ENCODE results near the gene ARSJ.

The ARSJ gene

DNA sequence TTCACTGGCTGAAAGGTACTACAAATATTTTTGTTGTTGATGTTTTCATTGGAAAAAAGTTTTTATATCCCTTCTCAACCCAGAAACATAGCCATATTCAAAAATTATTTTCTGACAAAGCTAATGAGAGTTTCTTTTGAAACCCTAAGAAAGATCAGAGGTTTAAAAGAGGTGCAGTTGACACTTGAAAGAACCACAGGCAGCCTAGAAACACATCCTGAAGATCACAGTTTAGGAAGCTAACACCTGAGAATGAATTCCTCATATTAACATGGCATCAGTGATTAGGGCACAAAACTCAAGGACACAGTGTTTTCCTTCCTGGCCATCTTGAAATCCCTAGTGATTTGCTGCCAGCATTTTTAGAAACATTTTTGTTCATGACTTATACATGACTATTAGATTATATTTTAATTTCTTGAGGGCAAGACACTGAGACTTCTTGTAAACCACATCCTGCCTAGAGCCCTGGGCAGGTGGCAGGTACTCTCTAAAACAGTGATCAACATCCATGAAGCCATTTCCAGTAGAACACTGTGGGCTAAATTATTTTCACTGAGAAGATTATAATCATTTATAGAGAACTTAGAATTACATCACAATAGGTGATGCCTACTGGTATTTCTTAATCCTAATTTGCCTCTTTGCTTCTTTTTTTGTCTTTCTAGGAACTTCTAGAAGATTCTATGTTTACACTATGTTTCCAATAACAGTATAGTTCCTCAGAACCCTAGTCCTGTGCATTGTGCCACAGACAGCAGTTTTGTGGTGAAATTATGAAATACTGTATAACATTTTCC lies 80.0 kb downstream of the ARSJ start:
- DNase-seq (ENCODE audit: low spot score) = no peak

DNA sequence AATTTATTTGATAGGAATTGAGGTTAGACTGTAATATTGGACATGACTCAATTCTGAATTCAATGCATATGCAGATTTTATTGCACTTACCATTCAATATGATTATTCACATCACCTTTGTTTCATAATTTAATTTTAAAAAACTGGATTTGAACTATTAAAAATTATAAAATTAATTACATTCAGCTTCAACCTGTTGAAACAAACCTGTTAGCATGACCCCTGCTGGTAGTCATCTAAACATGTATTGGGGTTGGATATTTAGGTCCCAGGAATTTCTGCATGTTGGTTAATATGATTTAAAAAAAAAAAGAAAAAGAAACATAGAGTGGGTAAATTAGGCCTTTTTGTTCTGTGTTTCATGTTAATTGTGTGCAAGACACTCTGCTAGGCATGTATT lies 85.9 kb downstream of the ARSJ start:
- no peak for DNase-seq (ENCODE audit: low spot score)

DNA sequence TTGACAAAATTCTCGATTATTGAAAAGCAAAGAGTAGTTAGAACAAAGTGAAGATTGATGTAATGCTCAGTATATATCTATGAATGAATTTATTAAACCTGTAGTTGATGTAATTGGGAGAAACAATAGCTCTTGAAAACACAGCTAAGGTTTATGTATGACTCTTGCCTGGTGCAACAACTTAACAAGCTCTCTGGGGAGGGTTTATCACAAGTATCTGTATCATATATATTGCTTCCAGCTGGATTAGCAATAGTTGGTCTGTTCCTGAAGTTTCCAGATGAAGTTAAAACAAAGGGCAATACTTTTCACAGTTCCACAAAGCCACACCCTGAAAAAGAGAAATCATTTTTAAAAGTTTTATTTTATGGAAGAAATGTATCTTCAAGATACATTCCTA lies 91.4 kb downstream of the ARSJ start:
- DNase-seq (ENCODE audit: low spot score) = no peak

- DNase-seq (ENCODE audit: low spot score) = no peak
Observed at GRCh38 chr4:113885291-113885690, 94.2 kb downstream of the ARSJ start.

DNA sequence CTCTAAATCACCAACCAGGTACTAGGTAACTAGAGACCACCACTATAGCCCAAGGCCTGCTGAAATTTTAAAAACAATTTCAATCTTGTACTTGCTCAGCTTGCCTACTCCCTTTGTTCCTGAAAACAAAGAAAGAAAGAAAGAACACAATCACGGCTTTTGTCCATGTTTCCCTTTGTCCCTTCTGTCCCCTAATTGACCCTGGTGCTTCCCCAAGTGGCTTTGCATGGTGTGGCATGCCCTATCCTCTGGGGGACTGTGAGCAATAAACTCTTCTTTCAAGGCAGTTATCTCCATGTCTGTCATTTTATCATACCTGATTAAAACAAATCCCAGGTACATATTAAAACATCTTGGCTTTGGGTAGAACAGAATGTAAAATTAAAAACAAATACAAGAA lies 94.8 kb downstream of the ARSJ start:
- no peak for DNase-seq (ENCODE audit: low spot score)

GRCh38 chr4:113882668-113883067 lies 96.8 kb downstream of the ARSJ start:
- DNase-seq (ENCODE audit: low spot score) = no peak

GRCh38 chr4:113881256-113881655 lies 98.2 kb downstream of the ARSJ start:
- no peak for DNase-seq (ENCODE audit: low spot score)

DNA sequence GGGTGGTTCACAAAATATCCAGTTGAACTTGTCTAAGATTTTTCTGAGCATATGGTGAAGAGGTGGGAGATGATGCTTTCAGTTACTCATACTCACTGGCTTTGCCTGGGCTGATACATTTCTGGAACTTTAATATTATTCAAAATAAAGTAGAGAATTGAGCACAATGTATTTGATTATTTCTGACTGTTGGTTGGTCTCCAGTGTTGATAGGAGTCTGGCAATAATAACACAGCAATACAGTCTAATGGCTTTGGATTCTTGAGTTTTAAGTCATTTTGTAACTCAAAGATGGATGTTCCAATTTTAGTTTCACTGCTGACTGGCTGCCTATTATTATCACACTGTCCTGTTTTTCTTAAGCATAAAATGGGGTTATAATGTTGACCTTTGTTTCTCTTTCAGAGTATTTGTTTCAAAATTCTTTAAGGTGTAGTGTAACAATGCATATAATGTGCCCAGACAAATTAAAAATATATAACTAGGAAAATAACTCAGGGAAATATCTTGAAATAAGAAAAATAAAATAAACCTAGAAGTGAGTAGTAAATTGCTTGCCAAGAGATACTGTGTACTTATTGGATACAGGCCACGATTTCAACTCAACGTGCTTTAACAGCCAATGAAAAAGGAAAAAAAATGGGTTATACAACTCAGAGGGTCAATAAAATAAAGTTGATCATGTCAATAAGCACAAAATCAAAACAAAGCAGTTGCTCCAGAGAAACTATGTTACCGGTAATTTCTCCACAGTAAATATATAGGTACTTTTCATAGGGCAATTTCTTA lies 99.0 kb downstream of the ARSJ start:
- DNase-seq (ENCODE audit: low spot score) = no peak

GRCh38 chr4:113878668-113879067 lies 100.8 kb downstream of the ARSJ start:
- no peak for DNase-seq (ENCODE audit: low spot score)

DNA sequence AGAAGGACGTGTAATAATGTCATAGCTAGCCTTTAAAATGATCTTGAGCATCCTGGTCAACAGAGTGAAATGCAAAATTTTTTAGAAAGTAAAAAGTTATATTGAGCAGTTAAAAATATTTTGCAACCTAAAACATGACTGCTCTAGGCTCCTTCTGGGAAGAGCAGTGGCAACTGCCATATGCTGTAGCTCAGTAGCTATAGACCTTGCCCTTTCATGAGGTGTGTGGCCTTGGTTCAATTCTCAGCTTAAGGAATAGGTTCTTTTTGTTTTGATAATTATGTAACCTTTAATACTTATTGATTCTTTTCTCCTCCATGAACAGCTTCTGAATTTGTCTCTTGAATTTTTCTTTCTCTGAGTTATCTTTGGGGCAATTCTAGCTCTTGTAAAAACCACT lies 105.0 kb downstream of the ARSJ start:
- no peak for DNase-seq (ENCODE audit: low spot score)

DNA sequence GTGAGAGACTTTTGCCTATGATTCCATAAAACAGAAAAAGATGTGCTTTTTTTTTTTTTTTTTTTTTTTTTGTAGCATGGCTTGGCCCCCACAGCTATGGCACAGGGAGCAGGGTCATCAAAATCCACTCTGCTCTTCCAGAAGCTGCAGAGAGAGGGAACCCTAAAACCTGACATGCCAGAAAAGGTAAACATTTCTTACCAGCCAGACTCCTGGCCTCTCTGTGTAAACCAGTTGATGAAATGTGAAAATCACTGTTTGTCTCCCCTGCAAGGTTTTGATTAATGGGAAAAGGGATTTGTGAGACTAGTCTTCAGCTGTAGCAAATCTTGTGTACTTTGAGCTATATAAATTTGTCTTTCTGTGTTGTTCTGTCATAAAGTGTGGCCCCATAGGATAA lies 105.9 kb downstream of the ARSJ start:
- DNase-seq (ENCODE audit: low spot score) = no peak

GRCh38 chr4:113872426-113873260 lies 106.8 kb downstream of the ARSJ start:
- no peak for DNase-seq (ENCODE audit: low spot score)

DNA sequence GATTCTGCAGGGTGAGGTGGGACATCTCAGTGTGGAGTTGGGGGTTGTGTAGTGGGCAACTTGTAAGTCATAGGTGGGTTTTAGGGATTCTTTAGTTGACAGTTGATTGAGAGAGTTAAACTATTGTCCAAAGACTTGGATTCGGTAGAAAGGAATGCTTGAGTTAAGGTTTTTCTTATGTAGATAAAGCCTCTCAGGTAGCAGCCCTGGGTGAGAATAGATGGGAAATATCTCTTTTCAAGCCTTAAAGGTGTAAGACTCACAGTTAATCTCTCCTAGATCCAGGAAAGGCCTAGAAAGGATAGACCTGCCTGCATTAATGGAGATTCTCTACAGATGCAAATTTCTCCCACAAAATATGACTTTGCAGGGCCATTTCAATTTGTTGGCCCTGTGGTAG lies 108.4 kb downstream of the ARSJ start:
- DNase-seq (ENCODE audit: low spot score) = no peak

GRCh38 chr4:113869743-113870375 lies 109.6 kb downstream of the ARSJ start:
- no peak for DNase-seq (ENCODE audit: low spot score)

DNA sequence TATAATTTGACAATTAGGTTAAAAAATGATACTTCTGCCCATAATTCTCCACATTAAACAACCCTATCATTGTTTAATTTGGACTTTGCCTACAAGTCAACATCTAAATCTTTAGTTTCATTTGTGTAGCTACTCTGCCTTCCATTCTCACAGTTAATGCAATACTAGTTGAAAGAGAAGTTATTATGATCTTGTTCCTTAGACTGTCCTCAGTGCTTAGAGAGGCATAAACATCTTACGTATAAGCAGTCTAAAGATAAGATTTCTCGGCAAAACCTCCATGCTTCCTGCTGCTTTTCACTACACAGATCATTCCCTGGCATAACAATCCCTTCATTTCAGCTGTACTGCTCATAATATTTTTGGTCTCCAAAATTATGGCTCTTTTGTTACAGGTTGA lies 112.8 kb downstream of the ARSJ start:
- no peak for DNase-seq (ENCODE audit: low spot score)

GRCh38 chr4:113858924-113859323 lies 120.5 kb downstream of the ARSJ start:
- DNase-seq (ENCODE audit: low spot score) = no peak

DNA sequence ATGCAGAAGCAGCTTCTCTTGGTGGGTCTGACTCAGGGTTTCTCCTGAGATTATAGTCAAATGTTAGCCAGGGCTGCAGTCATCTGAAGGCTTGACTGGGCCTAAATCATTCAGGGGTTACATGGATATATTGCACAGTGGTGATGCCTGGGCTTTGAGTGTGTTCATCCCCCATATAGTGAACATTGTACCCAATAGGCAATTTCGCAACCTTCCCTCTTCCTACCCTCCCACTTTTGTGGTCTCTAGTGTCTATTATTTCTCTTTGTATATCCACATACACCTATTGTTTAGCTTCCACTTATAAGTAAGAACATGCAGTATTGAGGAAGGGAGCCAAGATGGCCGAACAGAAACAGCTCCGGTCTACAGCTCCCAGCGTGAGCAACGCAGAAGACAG lies 127.6 kb downstream of the ARSJ start:
- DNase-seq (ENCODE audit: low spot score) = no peak

All from germinal center (tissue), 1 donor.